Fibroblast of the conjunctiva (primary cell): ENCODE measurements around the gene HLCS.

Experiments used
- DNase-seq: peaks from one replicate; pipeline ENCODE4 v3.0.0-alpha.2; 2010; ENCODE audit warnings: low read depth

Gene HLCS

GRCh38 chr21:36811762-36812161, 154.7 kb downstream of the HLCS start:
- DNase-seq = no peak

DNA sequence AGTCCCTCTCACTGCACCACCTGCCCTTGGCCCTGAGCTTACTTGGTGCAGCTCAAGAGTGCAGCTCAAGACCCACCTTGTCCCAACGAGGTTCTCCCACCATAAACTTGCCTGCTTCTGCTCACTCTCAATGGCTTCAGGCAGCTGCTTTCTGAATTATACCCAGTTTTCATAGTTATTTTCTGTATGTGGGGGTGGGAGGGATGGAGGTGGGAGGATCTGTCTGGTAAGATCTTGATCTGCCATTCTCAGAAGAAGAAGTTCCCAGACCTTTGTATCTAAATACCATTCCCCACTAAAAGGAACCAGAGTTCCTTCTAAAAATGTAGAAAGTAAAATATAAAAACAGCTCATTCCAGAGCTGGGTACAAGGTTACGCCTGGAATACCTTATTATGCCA, 156.0 kb downstream of the HLCS start:
- no peak for DNase-seq

GRCh38 chr21:36807422-36807928, 159.0 kb downstream of the HLCS start:
- DNase-seq = no peak

- no peak for DNase-seq
Observed at GRCh38 chr21:36806103-36806502, 160.4 kb downstream of the HLCS start.

DNA sequence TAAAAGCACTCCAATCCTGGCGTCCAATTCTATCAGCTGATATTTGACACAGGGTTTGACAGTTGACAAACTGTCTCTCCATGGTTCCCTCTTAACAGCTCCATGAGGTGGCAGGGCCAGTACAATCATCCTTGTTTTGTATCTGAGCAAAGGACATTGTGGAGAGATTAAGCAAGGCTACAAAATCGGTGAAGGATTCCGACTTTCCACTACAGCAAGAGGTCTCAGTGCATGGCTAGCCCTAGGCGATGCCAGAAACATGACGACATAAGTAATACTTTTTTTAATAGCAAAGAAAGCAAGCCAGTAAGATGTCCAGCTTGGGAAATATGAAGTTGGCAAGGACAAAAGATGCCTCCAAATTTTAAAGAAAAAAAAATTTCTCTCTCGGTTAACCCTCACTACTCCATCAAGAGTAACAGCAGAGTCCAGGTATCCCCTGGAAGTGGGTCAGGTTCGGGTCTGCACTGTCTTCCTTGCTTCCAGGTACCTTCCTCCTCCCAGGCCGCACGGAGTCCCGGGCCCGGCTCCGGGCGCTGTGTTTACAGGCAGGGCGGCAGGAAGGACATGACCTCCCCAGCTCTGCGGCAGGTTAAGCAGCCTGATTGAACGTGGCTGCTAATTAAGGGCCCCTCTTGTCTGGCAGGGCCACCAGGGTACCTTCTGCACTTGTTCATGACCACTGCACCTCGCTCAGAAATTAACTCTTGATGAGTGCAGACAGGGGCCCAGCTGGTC, 161.4 kb downstream of the HLCS start:
- no peak for DNase-seq

- no peak for DNase-seq
Observed at GRCh38 chr21:36803816-36804439, 162.5 kb downstream of the HLCS start.

DNA sequence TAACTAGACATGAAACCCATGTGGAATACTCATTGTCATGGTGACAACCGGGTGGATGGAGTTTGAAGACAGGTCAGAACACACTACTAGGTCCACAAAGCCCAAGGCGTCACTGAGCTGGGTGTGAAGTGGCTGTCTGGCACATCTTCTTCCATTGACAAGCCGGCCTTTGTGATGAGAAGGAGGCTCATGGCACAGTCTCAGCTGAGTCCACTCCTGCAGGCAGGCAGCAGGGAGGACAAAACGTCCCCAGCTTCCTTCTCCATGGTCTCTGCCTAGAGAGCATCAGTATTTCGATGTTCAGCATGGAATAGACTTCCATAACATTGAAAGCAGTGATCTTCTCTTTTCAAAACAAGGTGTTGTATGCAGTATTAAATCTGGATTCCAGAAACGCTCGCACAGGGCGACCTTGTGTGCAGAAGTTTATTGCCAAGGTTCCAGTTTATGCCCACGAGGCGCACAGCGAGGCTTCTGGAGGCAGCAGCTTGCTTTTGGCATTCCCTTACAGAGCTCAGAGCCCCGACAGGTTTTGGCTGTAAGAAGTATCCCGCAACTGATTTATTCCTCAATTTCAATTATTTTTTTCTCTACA, 163.3 kb downstream of the HLCS start:
- no peak for DNase-seq

DNA sequence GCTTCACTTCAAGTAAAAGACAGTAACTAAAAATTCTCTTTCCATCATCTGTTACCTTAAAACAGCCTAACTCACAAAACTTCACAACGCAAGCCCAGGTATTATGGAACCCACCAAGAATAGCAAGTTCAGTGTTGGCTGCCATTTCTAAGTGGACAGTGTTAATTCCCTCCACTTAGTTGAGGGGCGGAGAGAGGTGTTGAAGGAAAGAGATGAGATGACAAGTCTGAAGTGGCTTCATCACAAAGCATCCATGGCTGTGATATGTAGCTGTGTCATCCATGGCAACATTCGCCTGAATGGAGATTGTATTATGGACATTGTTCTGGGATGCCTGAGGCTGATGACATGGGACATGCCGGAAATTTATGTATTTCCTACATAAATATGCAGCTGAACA, 165.7 kb downstream of the HLCS start:
- DNase-seq = no peak

- DNase-seq = no peak
Observed at GRCh38 chr21:36799869-36800268, 166.6 kb downstream of the HLCS start.

- no peak for DNase-seq
Observed at GRCh38 chr21:36798491-36798890, 168.0 kb downstream of the HLCS start.

GRCh38 chr21:36796070-36796469, 170.4 kb downstream of the HLCS start:
- no peak for DNase-seq

DNA sequence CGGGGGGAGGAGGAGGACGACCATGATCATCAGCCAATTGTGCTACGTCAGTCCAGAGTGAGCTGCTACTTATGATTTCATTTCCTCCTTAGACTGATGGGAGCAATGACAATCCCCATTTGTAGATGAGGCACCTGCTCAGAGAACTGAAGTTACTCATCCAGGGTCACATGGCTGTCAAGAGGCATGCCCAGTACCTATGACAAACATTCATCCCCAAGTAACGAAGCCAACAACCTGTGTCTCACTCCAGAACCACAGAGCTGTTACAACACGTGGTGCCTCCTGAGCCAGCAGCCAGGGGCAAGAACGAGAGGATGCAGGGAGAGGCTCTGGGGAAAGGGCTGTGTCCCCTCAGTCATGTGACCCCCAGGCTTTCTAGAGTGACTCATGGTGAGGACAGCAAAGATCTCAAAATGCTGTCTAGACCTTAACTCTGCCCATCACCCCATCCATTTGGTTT, 173.9 kb downstream of the HLCS start:
- no peak for DNase-seq

- DNase-seq = no peak
Observed at GRCh38 chr21:36791695-36792470, 174.6 kb downstream of the HLCS start.

- DNase-seq = no peak
Observed at GRCh38 chr21:36791180-36791579, 175.3 kb downstream of the HLCS start.

GRCh38 chr21:36790616-36791015, 175.9 kb downstream of the HLCS start:
- no peak for DNase-seq

DNA sequence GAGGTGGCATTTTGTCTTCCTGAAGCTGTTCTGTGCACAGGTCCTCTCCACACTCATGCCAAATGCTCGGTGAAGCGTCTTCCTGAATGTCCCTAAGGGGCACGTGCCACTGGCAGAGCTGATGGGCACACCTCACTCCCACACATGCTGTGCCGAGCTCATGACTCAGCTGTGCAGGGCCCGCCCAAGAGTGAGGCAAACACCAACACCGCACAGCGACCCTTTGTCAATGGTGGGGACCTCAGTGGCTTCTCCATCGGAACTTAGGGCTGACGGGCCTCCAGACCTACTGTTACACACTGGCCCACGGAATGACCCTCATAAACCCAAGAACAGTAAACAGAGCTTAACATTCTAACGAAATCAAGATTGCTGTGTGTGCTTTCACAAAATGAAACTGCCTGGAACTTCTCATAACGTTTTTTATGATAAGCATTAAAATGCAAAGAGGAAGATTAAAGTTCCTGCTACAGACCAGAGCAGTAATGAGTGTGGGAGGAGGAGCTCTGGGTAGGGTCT, 178.3 kb downstream of the HLCS start:
- no peak for DNase-seq

DNA sequence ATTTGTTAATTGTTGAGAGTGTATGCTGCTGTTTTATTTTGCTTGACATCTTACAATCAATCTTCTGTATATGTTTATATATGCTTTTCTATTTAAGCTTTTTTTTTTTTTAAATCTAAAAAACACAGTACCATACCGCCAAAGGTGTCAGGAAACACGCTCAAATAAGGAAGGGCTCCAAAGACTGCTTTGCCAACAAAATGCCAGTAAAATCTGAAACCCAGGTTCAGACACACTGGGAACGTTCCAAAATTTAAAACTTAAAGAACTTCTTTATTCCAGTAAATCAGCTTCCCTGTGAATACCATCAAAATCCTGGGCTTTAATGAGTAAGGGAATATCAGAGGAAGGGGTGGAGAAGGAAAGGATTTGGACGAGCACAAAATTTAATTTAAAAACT, 180.3 kb downstream of the HLCS start:
- DNase-seq = no peak

DNA sequence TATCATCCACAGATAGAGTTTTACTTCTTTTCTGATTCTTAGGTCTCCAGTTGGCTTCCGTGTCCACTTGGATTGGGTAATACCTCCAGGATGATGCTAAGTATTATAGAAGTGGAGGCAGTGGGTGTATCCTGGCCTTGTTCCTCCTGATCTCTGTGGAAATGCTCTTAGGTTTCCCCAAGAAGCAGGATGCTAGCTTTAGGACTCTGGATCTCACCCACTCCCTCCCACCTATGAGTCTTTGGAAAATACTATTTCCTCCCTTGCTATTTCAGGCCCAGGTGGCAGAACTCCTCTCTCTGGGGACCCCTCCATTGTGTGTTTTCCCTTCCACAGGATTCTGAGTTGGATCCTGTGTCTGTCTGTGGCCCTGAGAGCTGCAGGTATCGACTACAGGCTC, 180.9 kb downstream of the HLCS start:
- DNase-seq = no peak

DNA sequence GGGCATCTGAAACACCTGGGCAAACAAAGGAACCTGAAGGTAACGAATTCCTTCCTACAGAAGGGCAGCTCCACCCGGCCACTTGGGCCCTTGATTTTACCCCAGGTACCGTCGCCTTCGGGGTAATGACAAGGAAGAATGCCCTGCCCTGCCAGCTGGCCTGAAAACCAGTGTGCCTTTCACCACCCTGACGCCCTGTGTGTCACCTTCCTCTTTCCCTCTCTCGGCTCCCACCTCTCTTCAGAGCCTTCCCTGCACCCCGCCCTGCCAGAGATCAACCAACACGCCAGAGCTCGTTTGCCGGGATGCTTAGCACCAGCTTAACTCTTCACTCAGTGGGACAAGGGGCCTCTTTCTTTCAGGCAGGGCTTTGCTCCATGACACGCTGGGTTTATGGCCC, 181.5 kb downstream of the HLCS start:
- no peak for DNase-seq

GRCh38 chr21:36783612-36784374, 182.7 kb downstream of the HLCS start:
- DNase-seq = no peak

DNA sequence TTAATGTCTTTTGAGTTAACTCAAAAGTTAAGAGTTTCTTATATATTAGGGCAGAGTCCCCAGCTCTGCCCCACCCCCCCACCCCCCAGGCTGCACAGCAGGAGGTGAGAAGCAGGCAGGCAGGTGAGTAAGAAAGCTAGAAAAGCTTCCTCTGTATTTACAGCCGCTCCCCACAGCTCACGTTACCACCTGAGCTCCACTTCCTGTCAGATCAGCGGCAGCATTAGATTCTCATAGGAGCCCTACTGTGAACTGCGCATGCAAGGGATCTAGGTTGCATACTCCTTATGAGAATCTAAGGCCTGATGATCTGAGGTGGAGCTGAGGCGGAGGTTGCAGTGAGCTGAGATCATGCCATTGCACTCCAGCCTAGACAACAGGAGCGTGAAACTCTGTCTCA, 185.6 kb downstream of the HLCS start:
- no peak for DNase-seq
